WTC11 (cell line): ENCODE measurements around the gene IL2RA.

Experiments
- CTCF ChIP-seq: fragments of 200-600 bp; IDR thresholded peaks from 2 replicates; pipeline ENCODE4 v1.8.0; 2022; ENCODE audit warnings: antibody characterized with exemption
- HMGA2 ChIP-seq: fragments of 250-450 bp; sonication (Bioruptor Pico); IDR thresholded peaks from 2 replicates; pipeline ENCODE4 v1.4.0; 2021; ENCODE audit warnings: mild to moderate bottlenecking, moderate library complexity
- IRF1 ChIP-seq: sonication (generic); formaldehyde crosslinking; IDR thresholded peaks from 2 replicates; pipeline ENCODE4 v1.8.0; 2023; ENCODE audit warnings: missing genetic modification reagents
- ZBTB21 ChIP-seq: sonication (generic); formaldehyde crosslinking; IDR thresholded peaks from 2 replicates; pipeline ENCODE4 v1.8.1; 2023; ENCODE audit warnings: mild to moderate bottlenecking, missing genetic modification reagents, borderline replicate concordance

DNA sequence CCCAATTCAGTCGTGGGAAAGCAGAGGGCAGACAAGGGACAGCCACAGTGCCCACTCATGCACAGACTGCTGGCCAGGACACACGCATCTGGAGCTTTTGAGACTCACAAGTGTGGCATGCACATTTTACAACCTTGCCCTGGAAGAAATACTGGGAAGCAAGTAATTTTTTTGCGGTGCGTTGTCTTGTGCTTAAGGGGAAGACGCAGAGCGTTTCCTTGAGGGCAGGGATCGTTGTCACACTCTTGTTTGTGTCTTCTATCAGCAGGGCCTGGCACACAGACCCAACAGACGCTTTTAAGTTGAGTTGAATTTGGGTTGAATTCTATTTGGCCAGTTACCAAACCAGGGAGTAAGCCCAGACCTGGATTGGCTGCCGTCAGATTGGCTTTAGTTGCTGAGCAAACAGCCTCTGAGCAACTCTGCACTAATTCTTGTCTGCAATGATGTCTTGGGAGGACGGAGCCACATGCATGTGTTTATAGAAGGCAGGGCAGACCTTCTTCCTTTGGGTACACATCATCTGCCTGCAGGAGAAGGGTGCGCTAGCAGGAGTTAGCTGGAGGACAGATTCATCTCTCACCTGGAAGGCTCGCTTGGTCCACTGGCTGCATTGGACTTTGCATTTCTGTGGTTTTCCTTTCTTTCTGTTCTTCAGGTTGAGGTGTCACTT is 38.4 kb downstream of the IL2RA start:
- TF ChIP-seq HMGA2 (CRISPR knock-in tag) (no peak), ZBTB21 (CRISPR knock-in tag) (no peak), IRF1 (CRISPR knock-in tag) (no peak), CTCF (no peak)
